ENCODE results near the gene GOLGA6C.

DNA sequence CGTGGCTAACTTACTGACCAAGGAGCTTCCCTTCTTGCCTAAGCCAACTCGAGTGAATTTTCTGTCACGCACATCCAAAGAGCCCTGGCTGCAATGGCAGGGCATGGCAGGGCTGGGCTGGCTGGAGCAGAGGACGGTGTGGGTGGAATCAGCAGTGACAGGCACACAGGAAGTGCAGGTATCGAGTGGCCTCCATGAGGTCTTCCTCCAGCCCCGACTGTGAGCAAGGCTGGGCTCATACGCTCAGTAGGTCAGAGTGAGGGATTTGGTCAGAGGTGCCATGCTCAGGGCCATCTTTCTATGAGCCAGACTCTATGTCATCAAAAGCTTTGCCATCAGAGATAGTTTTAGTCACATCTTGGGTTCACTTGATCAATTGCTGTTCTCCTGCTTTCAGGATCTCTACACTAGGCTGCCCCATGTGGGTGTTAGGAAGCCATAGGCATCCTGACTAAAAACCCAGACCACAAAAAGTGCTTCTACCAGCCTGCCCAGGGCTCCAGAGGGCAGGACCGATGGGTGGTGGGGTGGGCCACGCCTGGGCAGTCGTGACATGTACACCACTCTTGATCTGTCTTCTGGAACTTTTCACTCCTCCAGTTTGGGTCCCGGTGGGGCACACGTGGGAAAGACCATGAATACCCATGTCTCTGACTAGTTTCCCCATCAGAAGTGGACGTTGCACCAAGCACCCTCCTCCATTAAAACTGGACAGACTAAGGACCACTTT lies 55.1 kb downstream of the GOLGA6C start:
- TF ChIP-seq, protein P1, sequence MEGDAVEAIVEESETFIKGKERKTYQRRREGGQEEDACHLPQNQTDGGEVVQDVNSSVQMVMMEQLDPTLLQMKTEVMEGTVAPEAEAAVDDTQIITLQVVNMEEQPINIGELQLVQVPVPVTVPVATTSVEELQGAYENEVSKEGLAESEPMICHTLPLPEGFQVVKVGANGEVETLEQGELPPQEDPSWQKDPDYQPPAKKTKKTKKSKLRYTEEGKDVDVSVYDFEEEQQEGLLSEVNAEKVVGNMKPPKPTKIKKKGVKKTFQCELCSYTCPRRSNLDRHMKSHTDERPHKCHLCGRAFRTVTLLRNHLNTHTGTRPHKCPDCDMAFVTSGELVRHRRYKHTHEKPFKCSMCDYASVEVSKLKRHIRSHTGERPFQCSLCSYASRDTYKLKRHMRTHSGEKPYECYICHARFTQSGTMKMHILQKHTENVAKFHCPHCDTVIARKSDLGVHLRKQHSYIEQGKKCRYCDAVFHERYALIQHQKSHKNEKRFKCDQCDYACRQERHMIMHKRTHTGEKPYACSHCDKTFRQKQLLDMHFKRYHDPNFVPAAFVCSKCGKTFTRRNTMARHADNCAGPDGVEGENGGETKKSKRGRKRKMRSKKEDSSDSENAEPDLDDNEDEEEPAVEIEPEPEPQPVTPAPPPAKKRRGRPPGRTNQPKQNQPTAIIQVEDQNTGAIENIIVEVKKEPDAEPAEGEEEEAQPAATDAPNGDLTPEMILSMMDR (conservative IDR thresholded peaks at IDR 0.05 in 1 of 2, IDR thresholded peaks at IDR 0.05 in 1 of 2; ENCODE audit: extremely low read depth in 1 of 2, insufficient read depth in 1 of 2, low read depth in 1 of 2, low read length in 2 of 2): no peak
- no peak for TF ChIP-seq EZH2 (IDR thresholded peaks at IDR 0.05; ENCODE audit: borderline replicate concordance, low read length)

All from mammary epithelial cell (primary cell).